GM18519 (cell line): ENCODE measurements around the gene TRIP13.
"Not testable (repeated sequence)": the region's sequence is repeated elsewhere in the genome, so short reads cannot be mapped to it uniquely, and the experiment has no call there.

Source experiments
- ATAC-seq: cut with Tn5 transposase; IDR thresholded peaks from one replicate; pipeline ENCODE4 v1.9.1; 2021; ENCODE audit warnings: mild to moderate bottlenecking, moderate library complexity; ENCODE audit not compliant: unreplicated experiment, low FRiP score

Gene TRIP13

GRCh38 chr5:892394-893136 lies at the start of gene TRIP13, which contains the start of gene BRD9:
Gene TRIP13, plus strand, starts transcription at chr5:892884. Its CDS starts 115 bp downstream, at chr5:892999.
Gene BRD9, minus strand, starts transcription at chr5:892801. Its CDS starts 144 bp downstream, at chr5:892657.
- ATAC-seq: peak; percentile 91

- not testable (repeated sequence) for ATAC-seq
Measured at GRCh38 chr5:843371-843770, 49.3 kb upstream of the TRIP13 start.

GRCh38 chr5:843926-844325 lies 48.8 kb upstream of the TRIP13 start:
- ATAC-seq: not testable (repeated sequence)

- ATAC-seq: not testable (repeated sequence)
Measured at GRCh38 chr5:844426-844825, 48.3 kb upstream of the TRIP13 start.

- not testable (repeated sequence) for ATAC-seq
Measured at GRCh38 chr5:845031-845675, 47.5 kb upstream of the TRIP13 start.

GRCh38 chr5:845676-846601 lies 46.7 kb upstream of the TRIP13 start:
- not testable (repeated sequence) for ATAC-seq

GRCh38 chr5:846602-847091 lies 46.0 kb upstream of the TRIP13 start:
- ATAC-seq: not testable (repeated sequence)

- not testable (repeated sequence) for ATAC-seq
Measured at GRCh38 chr5:847212-847611, 45.5 kb upstream of the TRIP13 start.

- not testable (repeated sequence) for ATAC-seq
Measured at GRCh38 chr5:847736-848135, 44.9 kb upstream of the TRIP13 start.

- no peak for ATAC-seq
Measured at GRCh38 chr5:848671-849111, 44.0 kb upstream of the TRIP13 start.

GRCh38 chr5:849651-850301 lies 42.9 kb upstream of the TRIP13 start:
- no peak for ATAC-seq

GRCh38 chr5:850511-851006 lies 42.1 kb upstream of the TRIP13 start, which contains the start of gene ZDHHC11:
Gene ZDHHC11, minus strand, starts transcription at chr5:850986. Its CDS starts 384 bp downstream, at chr5:850602.
- no peak for ATAC-seq

- ATAC-seq: no peak
Measured at GRCh38 chr5:851076-851475, 41.6 kb upstream of the TRIP13 start.

- no peak for ATAC-seq
Measured at GRCh38 chr5:851553-851952, 41.1 kb upstream of the TRIP13 start.

GRCh38 chr5:852018-852417 lies 40.7 kb upstream of the TRIP13 start:
- ATAC-seq: no peak

- no peak for ATAC-seq
Measured at GRCh38 chr5:852431-853401, 40.0 kb upstream of the TRIP13 start.

- not testable (repeated sequence) for ATAC-seq
Measured at GRCh38 chr5:853416-854090, 39.1 kb upstream of the TRIP13 start.

- no peak for ATAC-seq
Measured at GRCh38 chr5:854217-854616, 38.5 kb upstream of the TRIP13 start.
